Diencephalon (tissue), 1 donor: ENCODE measurements around the gene ANKRD1. TPM values are rescaled to one million over a fixed set of nuclear protein-coding genes. Genes with fewer than 3 reads are reported as not detected.

Experiments
- small RNA-seq: library from RNA; depleted of rRNA; stranded (forward); fragments of <200 nt; gene quantifications from one replicate; pipeline ENCODE3, GENCODE V24; 2014
- total RNA-seq: library from RNA; depleted of rRNA; stranded (reverse); fragments of >200 nt; gene quantifications from one replicate; pipeline ENCODE4 v1.2.3, GENCODE V29; 2014

The ANKRD1 gene
- not detected for total RNA-seq

DNA sequence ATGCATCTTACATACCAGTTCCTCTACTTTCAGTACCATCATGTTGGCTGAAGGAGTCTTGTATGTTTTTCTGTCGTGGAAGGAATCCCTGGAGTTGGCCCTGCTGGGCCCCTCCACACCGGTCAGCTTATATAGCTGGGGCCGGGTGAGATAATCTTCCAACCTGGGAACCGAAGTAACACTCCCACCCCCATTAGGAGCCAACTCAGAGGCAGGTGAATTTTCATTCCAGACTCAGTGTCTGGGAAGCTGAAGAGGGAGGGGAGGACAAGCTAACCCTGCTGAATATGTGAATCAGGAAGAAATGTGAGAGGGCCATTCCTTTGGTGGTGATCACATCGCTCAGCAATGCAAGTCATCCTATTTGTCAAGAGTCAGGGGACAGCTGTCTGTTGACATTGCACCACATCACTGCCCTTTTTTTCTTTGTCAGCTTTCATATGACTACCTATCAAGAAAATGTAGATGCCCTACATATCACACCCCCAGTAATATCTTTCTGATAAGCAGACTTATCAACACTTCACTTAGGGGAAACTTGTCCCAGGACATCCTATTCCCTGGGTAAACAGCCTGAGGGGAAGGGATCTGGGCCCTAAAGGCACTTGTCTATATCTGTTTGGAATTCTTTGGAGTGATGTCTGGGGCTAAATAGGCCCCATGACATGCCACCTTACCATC, at the start of gene ANKRD1:
TSS of gene ANKRD1 (minus strand) at position 102 of the 681 bp plus-strand sequence. CDS start at position 42, 60 bp downstream.

DNA sequence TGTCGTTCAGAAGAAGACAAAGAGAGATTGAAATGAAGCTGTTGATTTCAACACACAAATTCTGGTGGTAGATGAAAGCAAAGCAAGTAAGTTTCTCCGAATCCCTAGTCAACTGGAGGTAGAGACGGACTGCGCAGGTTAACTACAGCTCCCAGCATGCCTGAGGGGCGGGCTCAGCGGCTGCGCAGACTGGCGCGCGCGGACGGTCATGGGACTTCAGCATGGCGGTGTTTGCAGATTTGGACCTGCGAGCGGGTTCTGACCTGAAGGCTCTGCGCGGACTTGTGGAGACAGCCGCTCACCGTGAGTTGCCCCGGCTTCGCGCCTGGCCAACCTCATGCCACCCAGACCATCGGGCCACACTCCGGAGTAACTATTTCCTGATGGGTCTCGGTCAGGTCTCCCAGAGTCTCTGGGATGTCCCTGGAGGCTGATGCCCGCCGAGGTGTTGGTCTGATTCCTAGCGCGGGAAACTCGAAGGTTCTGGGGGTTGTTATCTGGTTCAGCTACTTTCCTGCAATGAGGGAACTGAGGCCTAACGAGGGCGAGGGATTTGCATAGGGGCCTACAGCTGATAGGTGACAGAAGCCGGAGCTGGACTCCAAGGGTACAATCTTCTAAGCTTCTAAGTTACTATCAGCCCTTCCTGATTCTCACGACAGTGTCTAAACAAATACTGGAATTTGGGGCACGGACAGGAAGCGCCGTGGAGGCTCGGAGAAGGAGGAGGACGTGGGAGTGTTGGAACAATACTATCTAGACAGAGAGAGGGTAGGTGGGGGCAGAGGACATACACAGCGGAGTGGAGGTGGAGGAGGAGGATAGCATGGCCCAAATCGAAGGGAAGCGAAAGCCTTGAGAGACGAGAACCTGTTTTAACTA, 48.9 kb downstream of the ANKRD1 start, which contains the start of gene RPP30:
TSS of gene RPP30 (plus strand) at position 209 of the 882 bp plus-strand sequence. CDS start at position 222, 13 bp downstream.

Small RNA genes within 50 kb of the gene (small RNA-seq; reads per million reads assigned to genes)
- not detected for gene RF00019
- gene RNU6-740P = not detected

Other genes with a start within 250 kb of the ANKRD1 start
- 14.1 TPM for gene HTR7, start 63.0 kb downstream of the ANKRD1 start, total RNA-seq
- 58.6 TPM for gene RPP30, start 49.1 kb downstream of the ANKRD1 start, total RNA-seq